Adrenal gland (tissue), 12 donors: ENCODE data around the gene SNAPIN. TPM values are rescaled to one million over a fixed set of nuclear protein-coding genes. Genes with fewer than 3 reads are reported as not detected.
"Not testable (repeated sequence)": the region's sequence is repeated elsewhere in the genome, so short reads cannot be mapped to it uniquely, and the experiment has no call there.

Experiments
- DNase-seq, 7 donors: peaks; one replicate each; pipeline ENCODE4 v3.0.0-alpha.2; 2019 to 2020
- H3K27ac ChIP-seq, 5 donors: fragments of 200-600 bp; sonication (generic) in 4 of 5; 1 replicate in 3 of 5; 2 replicates in 2 of 5; pipeline versions ENCODE4 v1.5.1 to v1.8.0; 2016 to 2020; ENCODE audit warnings: mild to moderate bottlenecking in 1 of 5
- H3K27me3 ChIP-seq: fragments of 200-600 bp; 2 replicates; pipeline ENCODE4 v1.8.0; 2021
- H3K36me3 ChIP-seq, 2 donors: fragments of 200-600 bp; replicated peaks in 1 of 2; 1 replicate in 1 of 2; 2 replicates in 1 of 2; pipeline versions ENCODE4 v1.5.1 to v1.8.0; 2018 to 2022
- H3K4me1 ChIP-seq, 2 donors: fragments of 200-600 bp; replicated peaks in 1 of 2; 1 replicate in 1 of 2; 2 replicates in 1 of 2; pipeline versions ENCODE4 v1.5.1 to v1.8.0; 2018 to 2021
- H3K4me3 ChIP-seq, 4 donors: fragments of 200-600 bp; sonication (generic) in 3 of 4; one replicate each; pipeline ENCODE4 v1.5.1; 2016 to 2018
- H3K9me3 ChIP-seq, 3 donors: fragments of 200-600 bp; sonication (generic) in 1 of 3; replicated peaks in 1 of 3; 1 replicate in 2 of 3; 2 replicates in 1 of 3; pipeline versions ENCODE4 v1.5.1 to v1.8.0; 2016 to 2021
- POLR2A ChIP-seq, 2 donors: fragments of 450-650 bp; IDR thresholded peaks; one replicate each; pipeline ENCODE4 v1.6.1; 2017; ENCODE audit warnings: antibody characterized with exemption in 2 of 2, mild to moderate bottlenecking in 2 of 2, moderate library complexity in 1 of 2
- WGBS, 4 donors: extraction: QIAGEN DNeasy Blood & Tissue Kit in 2 of 4; methylation state at CpG; one replicate each; pipeline versions ENCODE4 v1.1.5 to v1.1.7; 2013 to 2017; 5-methylcytosine and 5-hydroxymethylcytosine counted together
- intact Hi-C, 2 donors: fragments of 100-400 bp; cut with DNase I; formaldehyde crosslinking; loops; one replicate each; pipeline versions ENCODE4 v1.14.1 to v1.15.0; 2022 to 2023
- polyA plus RNA-seq, 3 donors: library from polyadenylated mRNA; stranded (reverse); fragments of 200-250 nt in 2 of 3; fragments of 350-450 nt in 1 of 3; fragmentation: Illumina TruSeq in 1 of 3; extraction: RNeasy Lipid Tissue Mini Kit (QIAGEN cat#74804) in 1 of 3; gene quantifications; one replicate each; pipeline ENCODE4 v1.2.3, GENCODE V29; 2013 to 2014
- total RNA-seq, 9 donors: library from RNA; depleted of rRNA in 4 of 9; stranded (reverse); fragments of >200 nt in 4 of 9; fragments of 120-200 nt in 1 of 9; fragmentation: NEBNext Ultra II Directional in 1 of 9; extraction: Animal tissue kit (Norgen Biotek cat#: 25700) in 1 of 9; gene quantifications; one replicate each; pipeline versions ENCODE4 v1.1.0 to v1.2.4, GENCODE V29; 2013 to 2023
- TF ChIP-seq, protein P1 (sequence below), 6 experiments: fragments of 450-650 bp in 4 of 6; fragments of 200-600 bp in 2 of 6; sonication (generic) in 1 of 6; IDR thresholded peaks; 1 replicate in 5 of 6; 2 replicates in 1 of 6; pipeline versions ENCODE4 v1.5.1 to v1.8.0; 2016 to 2021; ENCODE audit warnings: antibody characterized with exemption in 6 of 6, mild to moderate bottlenecking in 2 of 6, moderate library complexity in 1 of 6
- donor health status: healthy with polysubstance abuse.
- donor health status: Bipolar disorder and iron deficiency.
- donor health status: DM: yes; HTN: yes; CAD: no.
- donor health status: DM: no; HTN: no; CAD: no.
- donor health status: DM: no; HTN: no; CAD: no.
- donor health status: DM: yes; HTN: yes; CAD: no.

The SNAPIN gene
- total and polyA plus RNA-seq, 12 donors, result 37.7 to 176 (median 70.1) TPM

DNA sequence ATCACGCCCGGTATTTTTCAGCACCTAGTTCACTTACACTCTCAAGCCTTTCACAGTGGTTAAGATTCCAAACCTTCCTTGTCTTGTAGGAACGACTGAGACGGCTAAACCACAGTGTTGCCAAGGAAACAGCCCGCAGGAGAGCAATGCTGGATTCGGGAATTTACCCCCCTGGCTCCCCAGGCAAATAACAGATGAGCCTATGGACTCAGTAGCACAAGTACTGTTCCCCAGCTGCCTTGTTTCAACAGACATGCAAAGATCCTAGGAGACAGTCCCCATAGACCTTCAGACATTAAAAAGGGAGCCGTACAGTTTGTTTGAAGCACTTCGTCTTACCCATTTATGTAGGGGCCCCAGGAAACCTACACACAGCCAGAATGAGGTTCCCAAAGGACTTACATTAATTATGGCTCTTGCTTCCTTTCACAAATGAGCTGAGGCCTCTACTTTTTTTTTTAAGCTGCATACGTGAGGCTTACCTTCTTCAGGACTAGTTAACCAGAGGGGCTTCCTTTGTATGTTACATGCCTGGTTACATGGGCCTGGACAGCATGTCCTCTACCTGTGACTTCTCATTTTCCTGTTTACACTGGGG lies 2.7 kb downstream of the SNAPIN start:
- Histone ChIP-seq H3K36me3 (peaks cover 0 to 58% of the 10 kb centered on the region in 2 donors), H3K4me1 (peaks cover 8 to 18% of the 10 kb centered on the region in 2 donors), H3K4me3 (no peak overlapping the region), H3K27me3 (no peaks in the 10 kb centered on the region), H3K9me3 (no peaks in the 10 kb centered on the region), H3K27ac (no peak overlapping the region)
- TF ChIP-seq, protein P1, sequence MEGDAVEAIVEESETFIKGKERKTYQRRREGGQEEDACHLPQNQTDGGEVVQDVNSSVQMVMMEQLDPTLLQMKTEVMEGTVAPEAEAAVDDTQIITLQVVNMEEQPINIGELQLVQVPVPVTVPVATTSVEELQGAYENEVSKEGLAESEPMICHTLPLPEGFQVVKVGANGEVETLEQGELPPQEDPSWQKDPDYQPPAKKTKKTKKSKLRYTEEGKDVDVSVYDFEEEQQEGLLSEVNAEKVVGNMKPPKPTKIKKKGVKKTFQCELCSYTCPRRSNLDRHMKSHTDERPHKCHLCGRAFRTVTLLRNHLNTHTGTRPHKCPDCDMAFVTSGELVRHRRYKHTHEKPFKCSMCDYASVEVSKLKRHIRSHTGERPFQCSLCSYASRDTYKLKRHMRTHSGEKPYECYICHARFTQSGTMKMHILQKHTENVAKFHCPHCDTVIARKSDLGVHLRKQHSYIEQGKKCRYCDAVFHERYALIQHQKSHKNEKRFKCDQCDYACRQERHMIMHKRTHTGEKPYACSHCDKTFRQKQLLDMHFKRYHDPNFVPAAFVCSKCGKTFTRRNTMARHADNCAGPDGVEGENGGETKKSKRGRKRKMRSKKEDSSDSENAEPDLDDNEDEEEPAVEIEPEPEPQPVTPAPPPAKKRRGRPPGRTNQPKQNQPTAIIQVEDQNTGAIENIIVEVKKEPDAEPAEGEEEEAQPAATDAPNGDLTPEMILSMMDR (IDR thresholded peaks at IDR 0.05), result no peak
- TF ChIP-seq POLR2A (IDR thresholded peaks at IDR 0.05), result no peak
- DNase-seq, result no peak
- intact Hi-C loops, result loop anchor here in 1 of 2 donors (10.0 kb wide), 1 partner anchor 86 kb away; no protein-coding TSS in a partner anchor
- WGBS, 4 donors, result 68 to 74% (median 71%) methylated on average over 5 to 9 of the region's 9 CpGs

DNA sequence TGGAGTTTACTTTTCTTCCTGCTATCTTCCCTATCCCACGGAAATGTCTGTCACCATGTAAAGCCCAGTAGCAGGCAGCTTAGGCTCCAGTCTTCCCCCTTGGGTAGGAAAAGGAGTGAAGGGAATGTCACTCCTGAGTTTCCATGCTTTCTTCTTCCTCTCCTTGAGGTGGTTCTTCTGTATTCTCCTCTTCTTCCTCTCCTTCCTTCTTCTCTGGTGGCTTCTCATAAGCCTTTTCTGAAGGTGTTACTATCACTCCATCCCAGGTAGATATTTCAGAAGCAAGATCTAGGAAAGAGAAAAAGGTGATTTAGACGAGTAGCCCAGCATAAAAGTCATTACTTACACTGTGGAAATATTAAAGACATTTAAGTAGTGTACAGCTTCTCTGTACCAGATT lies 3.8 kb downstream of the SNAPIN start:
- no peak for DNase-seq
- no peak overlapping the region for H3K4me3 ChIP-seq
- H3K36me3 ChIP-seq, result peaks cover 0 to 69% of the 10 kb centered on the region in 2 donors
- peaks cover 8 to 18% of the 10 kb centered on the region in 2 donors for H3K4me1 ChIP-seq
- H3K9me3 ChIP-seq, result no peaks in the 10 kb centered on the region
- no peaks in the 10 kb centered on the region for H3K27me3 ChIP-seq
- WGBS, 4 donors, result 51 to 63% (median 58%) methylated on average over 2 of the region's 2 CpGs
- no peak for TF ChIP-seq POLR2A (IDR thresholded peaks at IDR 0.05)
- TF ChIP-seq, protein P1 (IDR thresholded peaks at IDR 0.05), result no peak
- H3K27ac ChIP-seq, result no peak overlapping the region
- intact Hi-C loops, result loop anchor here in 1 of 2 donors (10.0 kb wide), 1 partner anchor 87 kb away; no protein-coding TSS in a partner anchor

GRCh38 chr1:153663211-153663610 lies 4.7 kb downstream of the SNAPIN start:
- H3K4me3 ChIP-seq, result no peak overlapping the region
- 75 to 81% (median 77%) methylated on average over 5 of the region's 5 CpGs for WGBS, 4 donors
- no peaks in the 10 kb centered on the region for H3K27me3 ChIP-seq
- peaks cover 8 to 14% of the 10 kb centered on the region in 2 donors for H3K4me1 ChIP-seq
- H3K9me3 ChIP-seq, result no peaks in the 10 kb centered on the region
- DNase-seq, result peak in 1 of 7 donors; percentile 19
- intact Hi-C loops, result loop anchor here in 1 of 2 donors (10.0 kb wide), 1 partner anchor 88 kb away; no protein-coding TSS in a partner anchor
- no peak for TF ChIP-seq POLR2A (IDR thresholded peaks at IDR 0.05)
- TF ChIP-seq, protein P1 (IDR thresholded peaks at IDR 0.05), result no peak
- peaks cover 0 to 78% of the 10 kb centered on the region in 2 donors for H3K36me3 ChIP-seq
- peak overlapping the region in 1 of 5 donors; percentile 7 for H3K27ac ChIP-seq

GRCh38 chr1:153667439-153667838 lies 8.9 kb downstream of the SNAPIN start:
- intact Hi-C loops, result loop anchor here in 1 of 2 donors (10.0 kb wide), 1 partner anchor 93 kb away; no protein-coding TSS in a partner anchor
- no peaks in the 10 kb centered on the region for H3K27me3 ChIP-seq
- peaks cover 0 to 73% of the 10 kb centered on the region in 2 donors for H3K36me3 ChIP-seq
- 82 to 90% (median 84%) methylated on average over 4 of the region's 4 CpGs for WGBS, 4 donors
- no peak for TF ChIP-seq POLR2A (IDR thresholded peaks at IDR 0.05)
- TF ChIP-seq, protein P1 (IDR thresholded peaks at IDR 0.05), result no peak
- no peak overlapping the region for H3K27ac ChIP-seq
- DNase-seq, result no peak
- H3K4me3 ChIP-seq, result no peak overlapping the region
- H3K4me1 ChIP-seq, result peaks cover 10 to 13% of the 10 kb centered on the region in 2 donors
- no peaks in the 10 kb centered on the region for H3K9me3 ChIP-seq

DNA sequence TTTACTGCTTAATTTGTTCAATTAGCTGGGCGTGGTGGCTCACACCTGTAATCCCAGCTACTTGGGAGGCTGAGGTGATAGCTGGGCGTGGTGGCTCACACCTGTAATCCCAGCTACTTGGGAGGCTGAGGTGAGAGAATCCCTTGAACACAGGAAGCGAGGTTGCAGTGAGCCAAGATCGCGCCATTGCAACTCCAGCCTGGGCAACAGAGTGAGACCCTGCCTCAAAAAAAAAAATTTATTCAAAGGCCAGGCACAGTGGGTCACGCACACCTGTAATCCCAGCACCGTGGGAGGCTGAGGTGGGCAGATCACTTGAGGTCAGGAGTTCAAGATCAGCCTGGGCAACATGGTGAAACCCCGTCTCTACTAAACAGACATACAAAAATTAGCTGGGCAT lies 10.2 kb downstream of the SNAPIN start:
- intact Hi-C loops, result loop anchor here in 1 of 2 donors (10.0 kb wide), 1 partner anchor 94 kb away; no protein-coding TSS in a partner anchor

More for the DNA sequence above, 10.2 kb downstream of the SNAPIN start:
- H3K27ac ChIP-seq, H3K27me3 ChIP-seq, H3K9me3 ChIP-seq, H3K4me3 ChIP-seq: not testable (repeated sequence)
- H3K36me3 ChIP-seq, result peaks cover 0 to 60% of the 10 kb centered on the region in 2 donors
- peak in 1 of 7 donors; percentile 11 for DNase-seq
- WGBS, 4 donors, result 90 to 95% (median 94%) methylated on average over 8 of the region's 8 CpGs
- H3K4me1 ChIP-seq, result peaks cover 10 to 13% of the 10 kb centered on the region in 2 donors
